Stimulated activated CD4-positive, alpha-beta T cell treated with anti-CD3 and anti-CD28 coated beads, Interleukin-15, amount 100 ng/mL, for 24 hours (primary cell): ENCODE results near the gene TMEM215.
"Not testable (repeated sequence)": the region's sequence is repeated elsewhere in the genome, so short reads cannot be mapped to it uniquely, and the experiment has no call there.

Experiments
- DNase-seq: peaks from one replicate; pipeline ENCODE4 v3.0.0-alpha.2; 2020

Gene TMEM215, protein sequence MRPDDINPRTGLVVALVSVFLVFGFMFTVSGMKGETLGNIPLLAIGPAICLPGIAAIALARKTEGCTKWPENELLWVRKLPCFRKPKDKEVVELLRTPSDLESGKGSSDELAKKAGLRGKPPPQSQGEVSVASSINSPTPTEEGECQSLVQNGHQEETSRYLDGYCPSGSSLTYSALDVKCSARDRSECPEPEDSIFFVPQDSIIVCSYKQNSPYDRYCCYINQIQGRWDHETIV

DNA sequence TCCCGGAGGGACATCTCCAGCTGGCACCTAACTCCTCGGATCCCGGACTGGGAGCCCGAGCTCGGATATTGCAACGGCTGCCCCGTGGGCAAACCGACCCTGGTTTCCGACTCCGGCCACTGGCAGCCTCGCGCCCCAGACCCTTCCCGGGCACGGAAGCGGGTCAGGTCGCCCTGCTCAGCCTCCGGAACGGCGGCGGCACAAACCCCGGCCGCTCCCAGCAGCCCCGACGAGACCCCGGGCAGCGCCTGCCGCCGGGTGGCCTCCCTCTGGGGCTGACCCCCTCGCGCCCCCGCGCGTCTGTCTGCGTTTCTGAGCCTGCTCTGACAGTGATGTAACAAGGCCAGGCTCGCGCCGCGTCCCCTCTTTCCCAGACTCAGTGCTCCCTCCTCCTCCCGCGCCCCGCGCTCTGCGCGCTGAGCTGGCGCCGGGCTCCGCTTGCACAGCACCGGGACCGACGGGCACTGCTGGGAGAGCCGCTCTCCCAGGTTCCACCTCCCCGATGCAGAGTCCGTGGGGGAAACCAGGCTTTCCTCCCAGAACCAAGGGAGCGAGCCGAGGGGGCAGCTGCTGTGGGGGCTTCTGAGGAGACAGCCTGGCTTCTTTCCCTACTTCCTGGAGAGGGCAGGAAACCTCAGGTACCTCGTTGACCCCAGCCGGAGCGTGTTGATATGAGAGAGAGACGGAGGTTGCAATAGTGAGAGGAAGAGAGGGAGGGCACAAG, at the start of gene TMEM215:
Gene TMEM215, plus strand, starts transcription at position 373 of the 724 bp plus-strand sequence. CDS start 644 bp downstream, outside the sequence.
- no peak for DNase-seq

DNA sequence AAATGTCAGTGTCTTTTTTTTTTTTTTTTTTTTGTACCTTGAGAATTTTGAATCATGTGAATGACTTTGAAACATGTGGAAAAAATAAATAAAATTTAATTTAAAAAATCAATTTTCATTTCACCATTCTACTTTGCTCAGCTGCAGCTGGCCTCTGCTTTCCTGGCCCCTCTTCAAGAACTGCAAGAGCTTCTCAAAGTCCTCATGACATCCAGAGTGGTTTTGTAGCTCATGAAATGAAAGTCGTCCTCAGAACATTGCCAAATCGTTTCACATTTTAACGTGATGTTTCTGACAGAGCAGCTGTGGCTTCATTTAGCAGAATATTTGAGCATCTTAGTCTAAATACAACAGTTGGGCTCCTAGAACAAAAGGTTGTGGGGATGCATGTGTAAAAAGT, 47.9 kb upstream of the TMEM215 start:
- DNase-seq: no peak

DNA sequence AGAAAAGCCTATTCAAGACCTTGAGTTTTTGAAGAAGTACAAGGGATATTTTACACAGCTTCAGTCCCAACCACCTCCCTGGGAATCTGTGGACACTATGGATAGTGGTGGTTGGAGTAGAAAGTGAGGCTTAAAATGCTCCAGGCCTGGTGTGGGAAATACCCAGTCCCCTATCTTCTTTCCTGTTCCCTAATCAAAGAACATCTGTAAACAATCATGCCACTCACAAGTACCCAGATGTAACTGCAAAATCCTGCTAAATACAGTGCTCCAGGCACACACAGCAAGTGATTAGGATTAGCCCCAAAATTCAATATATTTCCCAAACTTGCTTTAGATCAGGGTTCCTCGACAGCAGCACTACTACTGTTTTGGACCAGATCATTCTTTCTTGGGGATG, 46.0 kb upstream of the TMEM215 start:
- DNase-seq: no peak

DNA sequence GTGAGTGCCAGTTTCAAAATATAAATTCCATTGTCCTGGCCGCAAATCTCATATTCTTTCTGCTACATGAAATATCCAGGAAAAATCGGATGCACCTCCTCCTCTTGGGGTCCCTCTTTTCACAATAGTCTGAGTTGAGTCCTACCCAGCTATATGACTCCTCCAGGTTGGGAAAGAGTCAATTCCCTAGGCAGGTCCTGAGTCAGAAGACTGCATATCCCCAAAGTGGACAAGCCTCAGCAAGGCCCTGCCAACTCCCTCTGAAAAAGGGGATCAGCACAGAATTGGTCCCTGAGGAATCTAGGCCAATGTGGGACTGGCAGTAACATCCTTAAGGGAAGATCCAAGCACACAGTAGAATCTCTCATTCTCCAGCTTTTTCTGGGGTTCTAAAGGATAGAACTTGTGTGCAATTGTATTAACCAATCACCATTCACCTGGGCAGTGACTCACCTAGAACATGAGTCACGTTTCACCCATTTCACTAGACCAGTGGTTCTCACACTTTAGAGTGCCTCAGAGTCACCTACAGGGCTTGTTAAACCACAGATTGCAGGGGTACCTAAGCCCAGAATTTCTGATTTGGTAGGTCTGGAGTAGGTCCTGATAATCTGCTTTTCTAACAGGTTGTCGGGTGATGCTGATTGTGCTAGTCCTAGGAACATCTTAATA, 44.7 kb upstream of the TMEM215 start:
- no peak for DNase-seq

DNA sequence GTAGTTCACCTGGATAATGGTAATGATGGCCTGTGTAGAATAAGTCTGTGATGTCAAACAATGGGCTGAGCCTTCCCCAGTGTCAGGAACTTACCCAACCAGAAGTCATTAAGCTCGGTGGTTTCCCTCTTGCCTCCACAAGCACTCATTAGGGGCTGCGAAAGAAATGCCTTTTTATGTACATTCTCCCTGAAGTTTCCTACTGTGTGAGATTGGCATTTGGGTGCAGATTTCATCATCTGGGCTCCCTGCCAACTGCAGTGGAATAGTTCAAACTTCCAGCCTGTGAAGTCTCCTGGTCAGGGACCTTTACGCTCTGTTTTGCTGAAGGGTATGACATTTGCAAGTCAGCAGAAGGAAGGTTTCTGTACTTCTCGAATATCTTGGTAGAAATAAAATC, 41.6 kb upstream of the TMEM215 start:
- DNase-seq: no peak

DNA sequence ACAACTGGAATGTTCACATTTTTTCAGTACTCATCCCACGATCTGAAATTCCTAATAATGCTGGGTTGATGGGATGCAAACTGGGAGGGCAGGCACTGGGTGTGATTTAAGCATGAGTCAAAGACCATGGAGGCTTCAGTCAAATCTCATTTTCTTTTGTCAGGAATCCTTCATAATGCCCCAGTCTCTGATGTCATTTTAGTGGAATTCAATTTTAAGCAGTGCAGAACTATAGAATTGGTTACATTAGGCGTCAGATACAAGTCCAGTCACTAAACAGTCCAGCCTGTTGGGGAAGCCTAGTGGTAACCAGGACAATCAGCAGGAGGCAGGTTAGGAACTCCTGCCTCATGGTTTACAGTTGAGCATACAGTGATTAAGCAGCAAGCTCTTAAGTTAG, 41.0 kb upstream of the TMEM215 start:
- DNase-seq: no peak

DNA sequence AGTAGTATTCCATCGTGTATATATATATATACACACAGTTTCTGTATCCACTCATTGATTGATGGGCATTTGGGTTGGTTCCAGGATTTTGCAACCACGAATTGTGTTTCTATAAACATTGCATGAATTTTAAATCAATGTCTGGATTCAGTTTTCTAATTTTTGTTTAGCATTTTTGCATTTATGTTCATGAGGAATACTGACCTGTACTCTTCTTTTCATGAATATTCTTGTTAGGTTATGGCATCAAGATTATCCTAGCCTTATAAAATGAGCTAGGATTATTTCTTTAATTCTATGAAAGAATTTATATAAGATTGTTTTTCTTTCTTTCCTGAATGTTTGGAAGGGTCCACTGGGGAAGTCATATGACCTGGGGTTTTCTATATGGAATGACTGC, 35.3 kb upstream of the TMEM215 start:
- DNase-seq: no peak

DNA sequence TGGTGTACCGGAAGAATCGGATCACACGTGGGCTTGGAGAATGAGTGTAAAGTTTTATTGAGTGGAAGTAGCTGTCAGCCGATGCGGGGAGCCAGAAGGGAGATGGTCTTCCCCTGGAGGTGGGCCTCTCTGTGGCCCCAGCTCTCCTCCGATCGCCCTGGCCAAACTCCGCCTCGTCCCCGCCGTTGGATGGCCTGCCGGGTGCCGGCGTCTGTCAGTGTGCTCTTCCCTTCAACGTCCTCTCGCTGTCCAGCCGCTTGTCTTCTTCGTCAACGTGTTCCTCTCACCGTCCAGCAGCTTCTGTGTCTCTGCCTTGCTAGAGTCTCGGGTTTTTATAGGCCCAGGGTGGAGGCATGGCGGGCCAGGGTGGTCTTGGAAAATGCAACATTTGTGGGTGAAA, 27.6 kb upstream of the TMEM215 start:
- DNase-seq: no peak

DNA sequence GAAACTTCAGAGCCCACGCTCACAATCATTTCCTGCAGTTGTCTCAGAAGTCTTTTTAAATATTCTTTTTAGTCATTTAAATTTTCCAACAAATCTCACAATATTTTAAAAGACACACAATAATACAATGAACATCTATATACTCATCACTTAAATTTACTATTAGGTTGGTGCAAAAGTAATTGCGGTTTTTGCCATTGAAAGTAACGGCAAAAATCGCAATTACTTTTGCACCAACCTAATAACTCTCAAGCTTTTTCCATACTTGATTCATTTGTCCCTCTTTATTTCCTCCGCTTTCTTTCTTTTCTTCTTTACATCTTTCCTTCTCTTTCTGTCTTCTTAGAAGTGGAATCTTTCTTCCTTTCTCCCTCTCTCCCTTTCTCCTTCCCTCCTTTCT, 19.2 kb upstream of the TMEM215 start:
- DNase-seq: no peak

DNA sequence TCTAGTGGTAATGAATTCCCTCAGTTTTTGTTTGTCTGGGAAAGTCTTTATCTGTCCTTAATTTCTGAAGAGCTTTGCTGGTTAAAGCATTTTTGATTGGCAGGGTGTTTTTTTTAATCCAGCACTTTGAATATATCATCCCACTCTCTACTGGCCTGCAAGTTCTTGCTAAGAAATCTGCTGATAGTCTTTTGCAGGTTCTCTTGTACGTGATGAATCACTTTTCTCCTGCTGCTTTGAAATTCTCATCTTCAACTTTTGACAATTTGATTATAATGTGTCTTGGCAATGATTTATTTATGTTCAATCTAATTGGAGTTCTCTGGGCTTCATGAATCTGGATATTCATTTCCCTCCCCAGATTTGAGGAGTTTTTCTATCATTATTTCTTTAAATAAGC, 8.1 kb upstream of the TMEM215 start:
- DNase-seq: no peak

DNA sequence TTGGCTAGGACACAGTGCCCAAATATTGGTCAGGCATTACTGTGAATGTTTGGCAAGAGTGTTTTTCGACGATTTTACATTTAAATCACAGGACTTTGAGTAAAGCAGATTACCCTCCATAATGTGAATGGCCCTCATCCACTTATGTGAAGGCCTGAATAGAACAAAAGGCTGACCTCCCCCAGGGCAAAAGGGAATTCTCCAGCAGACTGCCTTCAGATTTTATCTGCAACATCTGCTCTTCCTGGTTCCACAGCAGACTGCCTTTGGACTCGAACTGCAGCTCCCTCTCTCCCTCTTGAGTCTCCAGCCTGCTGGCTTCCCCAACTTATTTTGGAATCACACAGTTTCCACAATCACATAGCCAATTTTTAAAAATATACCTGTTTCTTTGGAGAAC, 7.1 kb upstream of the TMEM215 start:
- DNase-seq: no peak

DNA sequence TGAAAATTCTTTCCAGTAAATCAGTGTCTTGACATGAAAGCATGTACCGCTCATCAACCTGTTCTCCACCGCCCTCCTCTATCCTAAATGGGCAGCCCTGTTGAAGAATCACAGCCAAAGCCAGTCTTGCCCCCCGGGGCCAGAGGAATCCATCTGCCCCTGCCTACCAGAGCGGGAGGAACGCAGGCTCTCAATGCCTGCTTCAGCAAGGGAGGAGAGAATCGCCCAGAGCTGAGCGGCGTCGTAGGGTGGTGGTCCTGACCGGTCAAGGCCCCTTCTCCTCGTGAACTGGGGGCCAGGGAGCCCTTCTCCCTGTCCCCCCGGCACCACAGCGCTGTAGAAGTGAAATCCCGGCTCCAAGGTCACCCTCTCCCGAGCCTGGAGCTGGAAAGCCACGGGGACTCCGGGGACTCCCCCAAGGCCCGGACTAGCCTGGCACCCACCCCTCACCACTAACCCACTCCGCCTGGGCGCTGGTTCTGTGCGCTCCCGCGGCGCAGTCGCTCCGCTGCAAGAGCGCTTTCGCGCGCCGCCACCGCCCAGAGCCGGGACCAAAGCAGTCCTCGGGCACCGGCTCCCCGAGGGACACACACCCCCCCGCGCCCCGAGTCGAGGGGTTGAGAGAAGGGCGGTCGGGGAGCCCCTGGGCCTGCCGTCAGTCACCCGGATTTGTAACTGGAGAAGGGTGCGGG, 718 bp upstream of the TMEM215 start:
- no peak for DNase-seq

DNA sequence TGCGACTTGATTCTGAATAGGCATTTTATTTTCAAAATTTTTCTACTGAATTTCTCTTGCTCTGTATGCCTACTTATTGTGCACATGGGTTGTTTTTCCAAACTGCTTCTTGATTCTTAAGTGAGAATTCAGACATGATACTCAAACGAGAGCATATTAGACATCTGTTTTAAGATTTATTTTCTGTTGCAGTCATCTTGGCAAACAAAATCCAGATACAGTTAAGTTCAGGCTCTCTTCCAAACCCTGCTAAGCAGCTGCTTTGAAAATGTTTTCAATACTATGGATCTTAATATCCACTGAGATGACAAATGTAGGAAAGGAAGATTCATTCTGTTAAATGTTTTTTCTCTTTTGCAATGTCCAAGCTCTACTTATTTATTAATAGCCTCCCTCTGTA, 4.5 kb downstream of the TMEM215 start:
- DNase-seq: no peak

DNA sequence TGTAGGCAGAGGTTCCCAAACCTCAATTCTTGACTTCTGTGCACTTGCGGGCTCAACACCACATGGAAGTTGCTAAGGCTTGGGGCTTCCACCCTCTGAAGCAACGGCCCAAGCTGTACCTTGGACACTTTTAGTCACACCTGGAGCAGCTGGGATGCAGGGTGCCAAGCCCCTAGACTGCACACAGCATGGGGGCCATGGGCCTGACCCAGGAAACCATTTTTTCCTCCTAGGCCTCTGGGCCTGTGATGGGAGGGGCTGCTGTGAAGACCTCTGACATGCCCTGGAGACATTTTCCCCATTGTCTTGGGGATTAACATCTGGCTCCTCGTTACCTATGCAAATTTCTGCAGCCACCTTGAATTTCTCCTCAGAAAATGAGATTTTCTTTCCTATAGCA, 12.7 kb downstream of the TMEM215 start:
- not testable (repeated sequence) for DNase-seq

DNA sequence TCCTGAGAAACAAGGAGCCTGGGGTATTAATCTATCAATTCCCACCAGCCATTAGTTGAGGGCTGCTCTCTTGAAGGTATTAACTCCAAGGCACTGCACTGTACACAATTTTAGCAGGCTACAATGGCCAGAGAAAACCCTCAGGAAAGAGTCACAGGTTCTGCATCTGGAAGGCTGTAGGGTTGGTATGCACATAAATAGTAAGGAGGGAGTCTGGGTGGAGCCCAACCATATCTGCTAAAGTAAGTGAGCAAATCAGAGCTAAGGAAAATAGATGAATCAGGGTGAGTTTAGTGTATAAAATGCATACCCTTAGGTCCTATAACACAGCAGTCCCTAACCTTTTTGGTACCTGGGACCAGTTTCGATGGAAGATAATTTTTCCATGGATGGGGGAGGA, 18.2 kb downstream of the TMEM215 start:
- DNase-seq: no peak

DNA sequence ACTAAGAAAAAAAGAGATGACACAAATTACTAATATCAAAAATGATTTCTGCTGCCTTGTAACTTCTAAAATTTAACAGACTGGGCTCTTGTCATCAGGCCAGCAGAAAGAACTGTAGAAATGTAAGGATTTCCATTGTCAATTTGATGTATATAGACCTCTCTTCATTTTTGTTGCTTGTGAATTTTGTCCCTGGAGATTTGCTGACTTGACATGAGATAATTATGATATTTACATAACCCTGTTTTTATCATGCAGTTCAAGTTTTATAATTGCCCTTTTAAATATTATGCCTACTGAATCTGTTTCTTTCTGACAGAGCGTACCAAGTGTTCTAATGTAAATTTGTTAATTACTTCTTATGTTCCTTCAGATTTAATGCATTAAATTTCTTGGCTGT, 23.9 kb downstream of the TMEM215 start:
- no peak for DNase-seq

DNA sequence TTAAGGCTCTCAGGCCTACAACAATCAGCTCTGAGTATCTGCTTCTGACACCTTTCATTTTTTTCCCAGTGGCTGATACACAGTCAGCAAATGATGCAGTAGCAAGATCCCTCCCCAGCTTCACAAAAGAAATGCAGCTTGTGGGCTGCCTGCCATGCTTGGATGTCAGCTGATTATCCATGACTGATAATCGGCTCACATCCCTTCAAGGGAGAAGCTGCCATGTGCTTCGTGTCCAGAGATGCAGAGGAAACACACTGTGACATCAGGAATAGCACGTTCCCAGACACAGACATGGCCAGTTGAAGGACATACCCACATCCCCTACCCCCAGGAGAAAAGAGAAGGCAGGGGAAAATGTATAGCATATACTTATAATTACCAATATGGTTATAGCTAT, 27.9 kb downstream of the TMEM215 start:
- no peak for DNase-seq

DNA sequence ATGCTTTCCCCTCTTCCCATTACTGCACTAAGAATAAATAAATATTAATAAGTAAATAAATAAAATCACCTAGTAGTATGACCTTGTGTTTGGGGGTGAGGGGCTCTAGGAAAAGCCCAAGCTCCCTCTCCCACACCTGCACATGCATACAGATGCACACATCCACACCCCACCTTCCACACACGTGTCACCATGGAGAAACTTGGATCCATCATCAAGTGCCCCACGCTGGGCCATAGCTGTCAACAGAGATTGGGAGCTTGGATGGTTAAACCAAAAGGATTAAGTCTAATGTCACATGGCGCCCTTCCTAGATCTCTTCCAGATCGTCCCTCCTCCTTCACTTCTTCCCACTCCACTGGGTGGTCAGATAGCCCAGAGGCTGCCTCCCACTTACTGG, 37.0 kb downstream of the TMEM215 start:
- DNase-seq: no peak

DNA sequence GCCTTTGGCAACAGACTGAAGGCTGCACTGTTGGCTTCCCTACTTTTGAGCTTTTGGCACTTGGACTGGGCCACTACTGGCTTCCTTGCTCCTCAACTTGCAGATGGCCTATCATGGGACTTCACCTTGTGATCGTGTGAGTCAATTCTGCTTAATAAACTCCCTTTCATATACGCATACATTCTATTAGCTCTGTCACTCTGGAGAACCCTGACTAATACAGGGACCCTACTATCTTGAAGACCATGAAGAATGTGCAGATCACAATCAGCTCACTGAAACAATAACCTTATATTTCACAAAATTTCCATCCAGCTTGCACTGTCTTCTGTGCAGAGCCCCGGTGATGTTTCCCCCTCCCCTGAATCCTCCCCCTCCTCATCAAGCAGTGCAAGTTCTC, 39.8 kb downstream of the TMEM215 start:
- no peak for DNase-seq

DNA sequence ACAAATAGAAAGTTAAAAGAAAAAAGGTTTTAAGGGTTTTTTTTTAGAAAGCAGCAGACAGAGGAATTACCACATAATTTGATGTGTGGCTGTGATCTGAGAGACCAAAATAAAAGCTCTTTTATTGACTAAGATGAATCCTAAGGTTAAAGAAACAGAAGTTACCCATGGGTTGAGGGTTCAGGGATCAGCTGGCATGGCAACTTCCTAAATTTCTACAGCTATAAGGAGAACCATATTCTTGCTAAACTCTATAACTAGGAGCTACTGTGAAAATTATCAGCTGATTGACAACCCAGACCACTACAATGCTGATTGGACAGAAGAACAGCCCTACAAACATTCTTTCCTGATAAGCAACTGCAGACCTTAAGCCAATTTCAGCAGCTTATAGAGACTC, 40.2 kb downstream of the TMEM215 start:
- no peak for DNase-seq

DNA sequence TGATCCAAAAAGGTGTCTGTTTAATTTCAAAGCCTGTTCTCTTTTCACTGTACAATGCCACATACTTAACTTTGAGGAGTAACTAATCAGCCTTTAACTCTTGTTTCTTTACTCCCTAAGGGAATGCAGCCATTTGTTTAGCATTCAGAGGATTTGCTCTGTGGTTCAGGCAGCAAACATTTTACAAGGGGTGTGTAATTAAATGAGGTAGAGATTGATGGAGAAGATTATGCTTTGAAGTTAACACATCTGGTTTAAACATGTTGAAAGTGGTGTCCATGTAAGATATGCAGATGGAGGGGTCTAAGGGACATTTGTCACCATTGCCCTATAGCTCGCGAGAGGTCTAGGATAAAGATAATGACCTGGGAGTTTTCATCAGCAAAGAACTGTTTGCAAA, 41.9 kb downstream of the TMEM215 start:
- no peak for DNase-seq

DNA sequence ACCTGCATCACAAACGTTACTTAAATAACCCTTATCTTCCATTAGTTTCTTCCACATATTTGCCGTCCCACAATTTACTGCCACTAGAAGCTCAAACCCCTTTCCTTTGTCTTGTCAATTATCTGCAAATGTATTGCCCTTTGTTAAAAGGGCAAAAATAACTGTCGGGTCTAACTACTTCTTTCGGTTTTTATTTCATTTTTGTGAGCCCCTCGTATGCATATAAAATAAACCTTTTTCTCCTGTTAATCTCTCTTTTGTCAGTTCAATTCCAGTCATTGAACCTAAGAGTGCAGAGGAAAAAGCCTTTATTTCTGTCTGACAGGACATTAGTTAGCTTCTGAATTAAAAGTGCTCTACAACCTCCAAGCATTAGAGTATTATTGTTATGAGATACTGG, 45.5 kb downstream of the TMEM215 start:
- no peak for DNase-seq

DNA sequence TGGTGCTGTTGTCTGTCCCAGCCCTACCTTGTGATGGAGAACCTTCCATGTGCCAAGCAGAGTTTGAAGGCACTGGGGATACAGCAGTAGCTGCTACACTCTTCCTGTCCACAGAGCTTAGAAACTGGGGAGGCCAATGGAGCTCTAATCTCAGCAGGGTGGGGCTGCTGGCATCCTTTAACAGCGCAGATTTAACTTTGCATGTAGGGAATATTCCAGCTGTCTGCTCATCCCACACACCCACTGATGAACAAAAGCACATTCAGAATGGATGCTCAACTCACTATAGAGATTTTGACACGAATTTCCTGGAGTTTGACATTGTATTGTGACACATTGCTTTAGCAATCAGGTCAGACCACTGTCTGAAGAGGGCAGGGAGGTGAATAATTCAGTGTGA, 49.0 kb downstream of the TMEM215 start:
- no peak for DNase-seq
